Measurements from ENCODE around the gene TRIM54. TPM values are rescaled to one million over a fixed set of nuclear protein-coding genes. Genes with fewer than 3 reads are reported as not detected.
A peak's percentile ranks its signal among the peaks of the same experiment; 100 is the strongest.

Gene TRIM54
- total RNA-seq, 1 experiment from 2014 or later = 2.0 TPM

DNA sequence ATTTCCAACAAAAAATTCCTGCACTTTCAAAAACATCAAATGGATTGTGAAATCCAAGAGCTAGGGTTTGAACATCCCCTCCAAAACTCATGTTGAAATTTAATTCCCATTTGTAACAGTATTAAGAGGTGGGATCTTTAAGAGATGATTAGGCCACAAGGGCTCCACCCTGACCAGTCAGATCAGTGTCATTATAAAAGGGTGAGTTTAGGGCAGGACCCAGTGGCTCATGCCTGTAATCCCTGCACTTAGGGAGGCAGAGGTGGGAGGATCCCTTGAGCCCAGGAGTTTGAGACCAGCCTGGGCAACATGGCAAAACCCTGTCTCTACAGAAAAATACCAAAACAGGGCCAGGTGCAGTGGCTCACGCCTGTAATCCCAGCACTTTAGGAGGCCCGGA, 65.4 kb downstream of the TRIM54 start:
- Histone ChIP-seq H3K79me2 (ENCODE audit: insufficient read depth, low read length) (peaks cover 95% of the 10 kb centered on the region), H3K36me3 (ENCODE audit: control insufficient read depth in 1 of 2, insufficient read depth in 2 of 2, low read length in 2 of 2) (peaks cover 1 to 9% of the 10 kb centered on the region in 2 experiments; a peak in 3 of 4 replicates), H3K9me3 (ENCODE audit: control insufficient read depth in 1 of 2, insufficient read depth in 1 of 2, low read depth in 1 of 2, low read length in 2 of 2) (no peaks in the 10 kb centered on the region), H4K20me1 (ENCODE audit: insufficient read depth) (no peaks in the 10 kb centered on the region), H3K4me1 (ENCODE audit: control insufficient read depth in 1 of 2, insufficient read depth in 2 of 2, low read length in 2 of 2) (no peaks in the 10 kb centered on the region), H3K27me3 (ENCODE audit: insufficient read depth, low read length) (no peaks in the 10 kb centered on the region), H3K27ac (ENCODE audit: low read depth, low read length) (no peak overlapping the region), H2AFZ (ENCODE audit: low read depth, low read length, poor library complexity, severe bottlenecking) (no peak overlapping the region), H3K4me3 (replicated peaks in 1 of 2; ENCODE audit: low read depth in 1 of 2, low read length in 2 of 2) (no peak overlapping the region), H3K9me2 (ENCODE audit: insufficient read depth) (no peaks in the 10 kb centered on the region), H3K4me2 (ENCODE audit: low read length) (no peak overlapping the region), H3K9ac (ENCODE audit: low read length) (no peak overlapping the region)
- no TSS peak for BruUV-seq (replicated peaks)
- intact Hi-C loops (cut with micrococcal nuclease) = no loop called here
- ChIA-PET POLR2A (no interaction called here), CTCF (no interaction called here), RAD21 (ENCODE audit: low non-redundant PET in 1 of 2, low total read pairs in 2 of 2, uncharacterized antibody in 2 of 2, unreplicated experiment in 2 of 2) (no interaction called here)
- no peak for TF ChIP-seq REST (IDR thresholded peaks at IDR 0.05; ENCODE audit: low read depth)
- no peak for TF ChIP-seq ZFX (IDR thresholded peaks at IDR 0.05)
- TF ChIP-seq, protein P1, sequence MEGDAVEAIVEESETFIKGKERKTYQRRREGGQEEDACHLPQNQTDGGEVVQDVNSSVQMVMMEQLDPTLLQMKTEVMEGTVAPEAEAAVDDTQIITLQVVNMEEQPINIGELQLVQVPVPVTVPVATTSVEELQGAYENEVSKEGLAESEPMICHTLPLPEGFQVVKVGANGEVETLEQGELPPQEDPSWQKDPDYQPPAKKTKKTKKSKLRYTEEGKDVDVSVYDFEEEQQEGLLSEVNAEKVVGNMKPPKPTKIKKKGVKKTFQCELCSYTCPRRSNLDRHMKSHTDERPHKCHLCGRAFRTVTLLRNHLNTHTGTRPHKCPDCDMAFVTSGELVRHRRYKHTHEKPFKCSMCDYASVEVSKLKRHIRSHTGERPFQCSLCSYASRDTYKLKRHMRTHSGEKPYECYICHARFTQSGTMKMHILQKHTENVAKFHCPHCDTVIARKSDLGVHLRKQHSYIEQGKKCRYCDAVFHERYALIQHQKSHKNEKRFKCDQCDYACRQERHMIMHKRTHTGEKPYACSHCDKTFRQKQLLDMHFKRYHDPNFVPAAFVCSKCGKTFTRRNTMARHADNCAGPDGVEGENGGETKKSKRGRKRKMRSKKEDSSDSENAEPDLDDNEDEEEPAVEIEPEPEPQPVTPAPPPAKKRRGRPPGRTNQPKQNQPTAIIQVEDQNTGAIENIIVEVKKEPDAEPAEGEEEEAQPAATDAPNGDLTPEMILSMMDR (IDR thresholded peaks at IDR 0.05 in 2 of 3, conservative IDR thresholded peaks at IDR 0.05 in 1 of 3; ENCODE audit: borderline replicate concordance in 1 of 3, insufficient read depth in 1 of 3, low read depth in 2 of 3, low read length in 2 of 3) = no peak
- no peak for TF ChIP-seq POLR2A (IDR thresholded peaks at IDR 0.05; ENCODE audit: borderline replicate concordance, extremely low read depth, insufficient read depth, insufficient read length)
- TF ChIP-seq YY1 (IDR thresholded peaks at IDR 0.05; ENCODE audit: extremely low read depth, insufficient replicate concordance, low read depth, low read length) = no peak
- TF ChIP-seq CEBPB (IDR thresholded peaks at IDR 0.05; ENCODE audit: low read depth) = no peak
- no peak for TF ChIP-seq ELF1 (IDR thresholded peaks at IDR 0.05; ENCODE audit: borderline replicate concordance, low read depth)
- TF ChIP-seq FOSL1 (IDR thresholded peaks at IDR 0.05; ENCODE audit: low read depth) = no peak
- TF ChIP-seq TCF7L2 (IDR thresholded peaks at IDR 0.05; ENCODE audit: borderline replicate concordance, extremely low read depth, insufficient read depth, insufficient read length) = no peak
- TF ChIP-seq EGR1 (IDR thresholded peaks at IDR 0.05; ENCODE audit: low read depth) = no peak
- no peak for TF ChIP-seq SP1 (IDR thresholded peaks at IDR 0.05; ENCODE audit: low read depth)
- ATAC-seq (peak; percentile 32; the same call in 1 of the 2 replicates), DNase-seq (ENCODE audit: low read depth, low spot score) (no peak)

All from HCT116 (cell line).